GM12873 (cell line): ENCODE results near the gene P2RY14.

ENCODE experiments used
- CTCF ChIP-seq: IDR thresholded peaks from 2 replicates; pipeline ENCODE4 v1.5.1; 2012; ENCODE audit warnings: low read depth, mild to moderate bottlenecking, moderate library complexity, low read length, control low read depth; ENCODE audit not compliant: insufficient read depth; ENCODE audit errors: missing control alignments

Gene P2RY14

GRCh38 chr3:151213881-151214280, 64.5 kb downstream of the P2RY14 start:
- TF ChIP-seq CTCF: no peak

- TF ChIP-seq CTCF: no peak
These were observed 65.2 kb downstream of the P2RY14 start for GRCh38 chr3:151213151-151213550.

GRCh38 chr3:151210676-151211381, 67.5 kb downstream of the P2RY14 start:
- TF ChIP-seq CTCF: peak; percentile 33

- no peak for TF ChIP-seq CTCF
These were observed 68.7 kb downstream of the P2RY14 start for GRCh38 chr3:151209654-151210053.

- no peak for TF ChIP-seq CTCF
These were observed 72.1 kb downstream of the P2RY14 start for GRCh38 chr3:151206201-151206600.

- no peak for TF ChIP-seq CTCF
These were observed 72.9 kb downstream of the P2RY14 start for GRCh38 chr3:151205482-151205881.

GRCh38 chr3:151204530-151205402, 73.6 kb downstream of the P2RY14 start:
- no peak for TF ChIP-seq CTCF
